ENCODE results near the gene PMFBP1.

- TF ChIP-seq POLR2A (IDR thresholded peaks at IDR 0.05) (no peak), CTCF (IDR thresholded peaks at IDR 0.05) (no peak)
These were observed 32.0 kb downstream of the PMFBP1 start for GRCh38 chr16:72139908-72140307.

Data from heart left ventricle (tissue), 13 donors.